Activated T-cell treated with anti-CD3 and anti-CD28 coated beads, Interleukin-2, amount 50 U/mL, for 4 hours (primary cell): ENCODE measurements around the gene SORBS1. TPM values are rescaled to one million over a fixed set of nuclear protein-coding genes. Genes with fewer than 3 reads are reported as not detected.

Experiments used
- ATAC-seq, 2 donors: fragments of 200-7000 bp; cut with Tn5 transposase; one replicate each; pipeline ENCODE4 v1.10.0; 2021
- DNase-seq: peaks from one replicate; pipeline ENCODE4 v3.0.0-alpha.2; 2020
- H3K27me3 Mint-ChIP-seq: one replicate; pipeline ENCODE4 v1.8.0; 2021; ENCODE audit warnings: low read depth, mixed read lengths
- H3K36me3 Mint-ChIP-seq: one replicate; pipeline ENCODE4 v1.8.0; 2022; ENCODE audit warnings: mixed read lengths; ENCODE audit not compliant: insufficient read depth
- H3K4me1 Mint-ChIP-seq: one replicate; pipeline ENCODE4 v1.8.0; 2021; ENCODE audit warnings: low read depth, mixed read lengths
- H3K4me3 Mint-ChIP-seq: one replicate; pipeline ENCODE4 v1.8.0; 2021; ENCODE audit warnings: mild to moderate bottlenecking, moderate library complexity, mixed read lengths
- H3K9me3 Mint-ChIP-seq: one replicate; pipeline ENCODE4 v1.8.0; 2021; ENCODE audit warnings: mixed read lengths
- total RNA-seq, 3 donors: library from RNA; stranded (reverse); gene quantifications; one replicate each; pipeline ENCODE4 v1.2.1, GENCODE V29; 2021

SORBS1 gene
- total RNA-seq, 3 donors from 2014 or later = 0.32 to 0.46 (median 0.38) TPM

- H3K4me1 Mint-ChIP-seq = no peaks in the 10 kb centered on the region
- H3K36me3 Mint-ChIP-seq = no peaks in the 10 kb centered on the region
- H3K4me3 Mint-ChIP-seq = no peak overlapping the region
- no peaks in the 10 kb centered on the region for H3K27me3 Mint-ChIP-seq
- no peak for DNase-seq
- H3K9me3 Mint-ChIP-seq = no peaks in the 10 kb centered on the region
- ATAC-seq = no peak
Measured at GRCh38 chr10:95539560-95540284, 21.4 kb downstream of the SORBS1 start.

GRCh38 chr10:95538412-95538811 lies 22.8 kb downstream of the SORBS1 start:
- Mint-ChIP-seq H3K36me3 (no peaks in the 10 kb centered on the region), H3K9me3 (no peaks in the 10 kb centered on the region), H3K4me3 (no peak overlapping the region), H3K4me1 (no peaks in the 10 kb centered on the region), H3K27me3 (no peaks in the 10 kb centered on the region)
- DNase-seq = no peak
- no peak for ATAC-seq

GRCh38 chr10:95537542-95537927 lies 23.6 kb downstream of the SORBS1 start:
- no peak for DNase-seq
- Mint-ChIP-seq H3K27me3 (no peaks in the 10 kb centered on the region), H3K4me1 (no peaks in the 10 kb centered on the region), H3K4me3 (no peak overlapping the region), H3K9me3 (no peaks in the 10 kb centered on the region), H3K36me3 (no peaks in the 10 kb centered on the region)
- no peak for ATAC-seq

- DNase-seq = no peak
- no peaks in the 10 kb centered on the region for H3K36me3 Mint-ChIP-seq
- H3K4me1 Mint-ChIP-seq = no peaks in the 10 kb centered on the region
- no peaks in the 10 kb centered on the region for H3K27me3 Mint-ChIP-seq
- no peaks in the 10 kb centered on the region for H3K9me3 Mint-ChIP-seq
- no peak overlapping the region for H3K4me3 Mint-ChIP-seq
- no peak for ATAC-seq
Measured at GRCh38 chr10:95536894-95537541, 24.2 kb downstream of the SORBS1 start.

GRCh38 chr10:95536017-95536416 lies 25.2 kb downstream of the SORBS1 start:
- Mint-ChIP-seq H3K36me3 (no peaks in the 10 kb centered on the region), H3K4me3 (no peak overlapping the region), H3K27me3 (no peaks in the 10 kb centered on the region), H3K4me1 (no peaks in the 10 kb centered on the region), H3K9me3 (no peaks in the 10 kb centered on the region)
- no peak for DNase-seq
- ATAC-seq = no peak

- Mint-ChIP-seq H3K27me3 (no peaks in the 10 kb centered on the region), H3K9me3 (no peaks in the 10 kb centered on the region), H3K4me1 (no peaks in the 10 kb centered on the region), H3K4me3 (no peak overlapping the region), H3K36me3 (no peaks in the 10 kb centered on the region)
- DNase-seq = no peak
- no peak for ATAC-seq
Measured at GRCh38 chr10:95535526-95535925, 25.6 kb downstream of the SORBS1 start.

GRCh38 chr10:95533590-95533989 lies 27.6 kb downstream of the SORBS1 start:
- peaks cover 2% of the 10 kb centered on the region for H3K4me1 Mint-ChIP-seq
- H3K9me3 Mint-ChIP-seq = no peaks in the 10 kb centered on the region
- no peaks in the 10 kb centered on the region for H3K36me3 Mint-ChIP-seq
- no peaks in the 10 kb centered on the region for H3K27me3 Mint-ChIP-seq
- no peak for DNase-seq
- ATAC-seq = no peak
- H3K4me3 Mint-ChIP-seq = no peak overlapping the region

- no peaks in the 10 kb centered on the region for H3K36me3 Mint-ChIP-seq
- H3K4me1 Mint-ChIP-seq = peaks cover 2% of the 10 kb centered on the region
- H3K9me3 Mint-ChIP-seq = no peaks in the 10 kb centered on the region
- ATAC-seq (no peak), DNase-seq (no peak)
- peaks cover 3% of the 10 kb centered on the region for H3K27me3 Mint-ChIP-seq
- H3K4me3 Mint-ChIP-seq = no peak overlapping the region
Measured at GRCh38 chr10:95532536-95532935, 28.6 kb downstream of the SORBS1 start.

GRCh38 chr10:95531994-95532399 lies 29.2 kb downstream of the SORBS1 start:
- Mint-ChIP-seq H3K27me3 (peaks cover 3% of the 10 kb centered on the region), H3K4me1 (peaks cover 2% of the 10 kb centered on the region), H3K4me3 (no peak overlapping the region), H3K9me3 (no peaks in the 10 kb centered on the region), H3K36me3 (no peaks in the 10 kb centered on the region)
- DNase-seq (no peak), ATAC-seq (no peak)

- ATAC-seq = no peak
- Mint-ChIP-seq H3K36me3 (no peaks in the 10 kb centered on the region), H3K4me1 (peaks cover 2% of the 10 kb centered on the region)
Measured at GRCh38 chr10:95531058-95531809, 29.9 kb downstream of the SORBS1 start.

GRCh38 chr10:95530561-95530960 lies 30.6 kb downstream of the SORBS1 start:
- Mint-ChIP-seq H3K9me3 (no peaks in the 10 kb centered on the region), H3K36me3 (no peaks in the 10 kb centered on the region), H3K4me1 (peaks cover 2% of the 10 kb centered on the region), H3K4me3 (no peak overlapping the region), H3K27me3 (peaks cover 3% of the 10 kb centered on the region)
- no peak for DNase-seq
- no peak for ATAC-seq

More at GRCh38 chr10:95531058-95531809, 29.9 kb downstream of the SORBS1 start:
- no peak for DNase-seq
- Mint-ChIP-seq H3K27me3 (peaks cover 3% of the 10 kb centered on the region), H3K9me3 (no peaks in the 10 kb centered on the region), H3K4me3 (no peak overlapping the region)

GRCh38 chr10:95530029-95530428 lies 31.1 kb downstream of the SORBS1 start:
- Mint-ChIP-seq H3K4me3 (no peak overlapping the region), H3K9me3 (no peaks in the 10 kb centered on the region), H3K36me3 (no peaks in the 10 kb centered on the region), H3K27me3 (peaks cover 3% of the 10 kb centered on the region), H3K4me1 (peaks cover 2% of the 10 kb centered on the region)
- ATAC-seq (no peak), DNase-seq (no peak)

GRCh38 chr10:95526044-95526443 lies 35.1 kb downstream of the SORBS1 start:
- DNase-seq (no peak), ATAC-seq (no peak)
- no peaks in the 10 kb centered on the region for H3K36me3 Mint-ChIP-seq
- H3K9me3 Mint-ChIP-seq = no peaks in the 10 kb centered on the region
- no peak overlapping the region for H3K4me3 Mint-ChIP-seq
- H3K4me1 Mint-ChIP-seq = peaks cover 2% of the 10 kb centered on the region
- peaks cover 3% of the 10 kb centered on the region for H3K27me3 Mint-ChIP-seq

- ATAC-seq (no peak), DNase-seq (no peak)
- Mint-ChIP-seq H3K4me3 (no peak overlapping the region), H3K27me3 (peaks cover 3% of the 10 kb centered on the region), H3K36me3 (no peaks in the 10 kb centered on the region), H3K9me3 (no peaks in the 10 kb centered on the region), H3K4me1 (peaks cover 2% of the 10 kb centered on the region)
Measured at GRCh38 chr10:95525033-95525418, 36.1 kb downstream of the SORBS1 start.
